HTR-8/SVneo (cell line): ENCODE data around the gene KLK5.
"Not testable (repeated sequence)": the region's sequence is repeated elsewhere in the genome, so short reads cannot be mapped to it uniquely, and the experiment has no call there.

Experiments used
- DNase-seq: peaks from one replicate; pipeline ENCODE4 v3.0.0; 2011; ENCODE audit warnings: low spot score, mixed read lengths; ENCODE audit not compliant: insufficient read length
- FAIRE-seq: peaks from 2 replicates; lab custom pipeline; 2011; peaks lifted over from hg19 to GRCh38; lab: Jason Lieb, UNC

KLK5 gene

GRCh38 chr19:50896089-50896590 is 56.7 kb downstream of the KLK5 start:
- DNase-seq, FAIRE-seq: not testable (repeated sequence)

- FAIRE-seq: no peak
- no peak for DNase-seq
These were observed 58.1 kb downstream of the KLK5 start for GRCh38 chr19:50894478-50895356.
